Activated CD4-positive, alpha-beta memory T cell treated with anti-CD3 and anti-CD28 coated beads for 36 hours (primary cell): ENCODE data around the gene SETD4. TPM values are rescaled to one million over a fixed set of nuclear protein-coding genes. Genes with fewer than 3 reads are reported as not detected.
"Not testable (repeated sequence)": the region's sequence is repeated elsewhere in the genome, so short reads cannot be mapped to it uniquely, and the experiment has no call there.

Experiments used
- CTCF ChIA-PET: fragments of 350-600 bp; sonication (Branson Sonifier 250); formaldehyde crosslinking; loops from one replicate; lab custom pipeline; 2021; ENCODE audit warnings: antibody characterized with exemption, inconsistent platforms; lab: Charles Lee
- POLR2A ChIA-PET: fragments of 350-600 bp; sonication (Branson Sonifier 250); formaldehyde crosslinking; loops from one replicate; lab custom pipeline; 2021; ENCODE audit warnings: antibody characterized with exemption; lab: Charles Lee
- DNase-seq: peaks from one replicate; pipeline ENCODE4 v3.0.0-alpha.2; 2020
- H3K27ac Mint-ChIP-seq: one replicate; pipeline ENCODE4 v1.8.0; 2021; ENCODE audit warnings: mixed read lengths
- H3K27me3 Mint-ChIP-seq: one replicate; pipeline ENCODE4 v1.8.0; 2021; ENCODE audit warnings: mixed read lengths
- H3K36me3 Mint-ChIP-seq: one replicate; pipeline ENCODE4 v1.8.0; 2021; ENCODE audit warnings: mixed read lengths
- H3K4me1 Mint-ChIP-seq: one replicate; pipeline ENCODE4 v1.8.0; 2021; ENCODE audit warnings: low read depth, mixed read lengths
- H3K4me3 Mint-ChIP-seq: one replicate; pipeline ENCODE4 v1.8.0; 2021; ENCODE audit warnings: mild to moderate bottlenecking, mixed read lengths
- H3K9me3 Mint-ChIP-seq: one replicate; pipeline ENCODE4 v1.8.0; 2021; ENCODE audit warnings: mixed read lengths
- intact Hi-C: fragments of 100-400 bp; cut with micrococcal nuclease; formaldehyde crosslinking; loops from one replicate; pipeline ENCODE4 v1.15.1; 2023
- total RNA-seq, 2 experiments: library from RNA; stranded (reverse); gene quantifications; one replicate each; pipeline ENCODE4 v1.2.3, GENCODE V29; 2021

Gene SETD4
- total RNA-seq, 2 experiments from 2014 or later: 13.5 to 18.9 TPM

- H3K9me3 Mint-ChIP-seq: no peaks in the 10 kb centered on the region
- intact Hi-C loops: no loop called here
- peaks cover 7% of the 10 kb centered on the region for H3K36me3 Mint-ChIP-seq
- peaks cover 38% of the 10 kb centered on the region for H3K4me1 Mint-ChIP-seq
- H3K4me3 Mint-ChIP-seq: no peak overlapping the region
- ChIA-PET POLR2A (interaction anchor here (0.6 to 0.7 kb wide), 2 partner anchors 26 to 1709 kb away, joined by 4 read pairs; no protein-coding TSS in a partner anchor), CTCF (interaction anchor here (0.6 to 1.5 kb wide), 3 partner anchors 49 to 1341 kb away, joined by 3 to 6 read pairs (median 3); no protein-coding TSS in a partner anchor)
- H3K27ac Mint-ChIP-seq: no peak overlapping the region
- no peaks in the 10 kb centered on the region for H3K27me3 Mint-ChIP-seq
- no peak for DNase-seq
These were observed 16.7 kb upstream of the SETD4 start for GRCh38 chr21:36076878-36077655.

GRCh38 chr21:36075953-36076352 is 15.6 kb upstream of the SETD4 start:
- CTCF ChIA-PET: interaction anchor here (0.6 to 1.5 kb wide), 2 partner anchors 50 to 1055 kb away, joined by 3 to 6 read pairs; no protein-coding TSS in a partner anchor
- Mint-ChIP-seq H3K4me1 (peaks cover 48% of the 10 kb centered on the region), H3K27me3 (no peaks in the 10 kb centered on the region), H3K27ac (no peak overlapping the region), H3K9me3 (no peaks in the 10 kb centered on the region), H3K4me3 (no peak overlapping the region), H3K36me3 (peaks cover 18% of the 10 kb centered on the region)
- POLR2A ChIA-PET: no interaction called here
- no peak for DNase-seq
- intact Hi-C loops: no loop called here

- H3K27me3 Mint-ChIP-seq: no peaks in the 10 kb centered on the region
- ChIA-PET CTCF (interaction anchor here (0.7 kb wide), 1 partner anchor 50 kb away, joined by 3 read pairs; no protein-coding TSS in a partner anchor), POLR2A (no interaction called here)
- no peak overlapping the region for H3K27ac Mint-ChIP-seq
- H3K4me3 Mint-ChIP-seq: no peak overlapping the region
- intact Hi-C loops: no loop called here
- DNase-seq: no peak
- peaks cover 18% of the 10 kb centered on the region for H3K36me3 Mint-ChIP-seq
- H3K4me1 Mint-ChIP-seq: peaks cover 56% of the 10 kb centered on the region
- H3K9me3 Mint-ChIP-seq: no peaks in the 10 kb centered on the region
These were observed 14.8 kb upstream of the SETD4 start for GRCh38 chr21:36075171-36075570.

- Mint-ChIP-seq H3K4me1 (peaks cover 54% of the 10 kb centered on the region), H3K36me3 (peaks cover 24% of the 10 kb centered on the region)
- H3K4me3 Mint-ChIP-seq, DNase-seq, H3K9me3 Mint-ChIP-seq, H3K27me3 Mint-ChIP-seq, intact Hi-C loops, H3K27ac Mint-ChIP-seq: not testable (repeated sequence)
- CTCF ChIA-PET: interaction anchor here (0.6 to 1.1 kb wide), 2 partner anchors 14 to 77 kb away, joined by 3 to 6 read pairs; partner anchors contain the start of gene SETD4
- POLR2A ChIA-PET: interaction anchor here (0.6 kb wide), 1 partner anchor 219 kb away, joined by 5 read pairs; no protein-coding TSS in a partner anchor
These were observed 13.6 kb upstream of the SETD4 start for GRCh38 chr21:36073911-36074310.

GRCh38 chr21:36073181-36073580 is 12.9 kb upstream of the SETD4 start:
- H3K4me1 Mint-ChIP-seq: peaks cover 49% of the 10 kb centered on the region

GRCh38 chr21:36072453-36073162 is 12.3 kb upstream of the SETD4 start:
- POLR2A ChIA-PET: no interaction called here
- Mint-ChIP-seq H3K9me3 (peaks cover 10% of the 10 kb centered on the region), H3K27me3 (no peaks in the 10 kb centered on the region), H3K4me1 (peaks cover 49% of the 10 kb centered on the region), H3K36me3 (peaks cover 26% of the 10 kb centered on the region), H3K4me3 (no peak overlapping the region), H3K27ac (no peak overlapping the region)
- CTCF ChIA-PET: no interaction called here
- intact Hi-C loops: no loop called here
- DNase-seq: no peak

More at GRCh38 chr21:36073181-36073580, 12.9 kb upstream of the SETD4 start:
- H3K4me3 Mint-ChIP-seq: no peak overlapping the region
- CTCF ChIA-PET: interaction anchor here (0.6 to 1.1 kb wide), 2 partner anchors 13 to 78 kb away, joined by 3 to 6 read pairs; partner anchors contain the start of gene SETD4
- no peaks in the 10 kb centered on the region for H3K27me3 Mint-ChIP-seq
- H3K27ac Mint-ChIP-seq: no peak overlapping the region
- H3K9me3 Mint-ChIP-seq: peaks cover 10% of the 10 kb centered on the region
- intact Hi-C loops: no loop called here
- peaks cover 26% of the 10 kb centered on the region for H3K36me3 Mint-ChIP-seq
- POLR2A ChIA-PET: no interaction called here
- DNase-seq: no peak

GRCh38 chr21:36070999-36071398 is 10.7 kb upstream of the SETD4 start:
- CTCF ChIA-PET: interaction anchor here (0.8 kb wide), 1 partner anchor 42 kb away, joined by 4 read pairs; no protein-coding TSS in a partner anchor
- POLR2A ChIA-PET: interaction anchor here (1.8 kb wide), 1 partner anchor 11 kb away, joined by 26 read pairs; the partner anchor contains the start of gene SETD4
- H3K4me1 Mint-ChIP-seq: peaks cover 46% of the 10 kb centered on the region

GRCh38 chr21:36069713-36070583 is 9.6 kb upstream of the SETD4 start, which contains the start of gene CBR1:
Gene CBR1, plus strand, starts transcription at chr21:36070024. Its CDS starts 92 bp downstream, at chr21:36070116.
- ChIA-PET CTCF (interaction anchor here (0.6 to 1.0 kb wide), 6 partner anchors 18 to 240 kb away, joined by 3 to 4 read pairs (median 3); no protein-coding TSS in a partner anchor), POLR2A (interaction anchor here (0.7 to 1.8 kb wide), 3 partner anchors 10 to 273 kb away, joined by 3 to 26 read pairs (median 3); partner anchors contain the start of gene SETD4)
- DNase-seq: peak; percentile 93
- intact Hi-C loops: loop anchor here (1.0 kb wide), 1 partner anchor 10 kb away; the partner anchor contains the start of gene SETD4
- Mint-ChIP-seq H3K27me3 (no peaks in the 10 kb centered on the region), H3K4me3 (peak within 1 kb of the TSS; percentile 88), H3K36me3 (peaks cover 26% of the 10 kb centered on the region), H3K4me1 (peaks cover 44% of the 10 kb centered on the region), H3K9me3 (peaks cover 10% of the 10 kb centered on the region), H3K27ac (peak within 1 kb of the TSS; percentile 83)

More at GRCh38 chr21:36070999-36071398, 10.7 kb upstream of the SETD4 start:
- Mint-ChIP-seq H3K9me3 (peaks cover 10% of the 10 kb centered on the region), H3K27ac (no peak overlapping the region), H3K36me3 (peaks cover 26% of the 10 kb centered on the region), H3K4me3 (peak overlapping the region; percentile 88), H3K27me3 (no peaks in the 10 kb centered on the region)
- intact Hi-C loops: no loop called here
- DNase-seq: no peak

GRCh38 chr21:36068748-36069398 is 8.5 kb upstream of the SETD4 start:
- Mint-ChIP-seq H3K27ac (no peak overlapping the region), H3K36me3 (peaks cover 26% of the 10 kb centered on the region), H3K27me3 (no peaks in the 10 kb centered on the region), H3K4me1 (peaks cover 44% of the 10 kb centered on the region), H3K4me3 (peak overlapping the region; percentile 10), H3K9me3 (peaks cover 10% of the 10 kb centered on the region)
- ChIA-PET CTCF (interaction anchor here (0.6 to 0.9 kb wide), 5 partner anchors 46 to 1419 kb away, joined by 3 to 5 read pairs (median 4); no protein-coding TSS in a partner anchor), POLR2A (interaction anchor here (0.7 to 1.8 kb wide), 2 partner anchors 9 to 274 kb away, joined by 3 to 26 read pairs; partner anchors contain the start of gene SETD4)
- intact Hi-C loops: loop anchor here (1.0 kb wide), 1 partner anchor 9 kb away; the partner anchor contains the start of gene SETD4
- no peak for DNase-seq

- Mint-ChIP-seq H3K27ac (no peak overlapping the region), H3K9me3 (peaks cover 10% of the 10 kb centered on the region), H3K4me1 (peaks cover 24% of the 10 kb centered on the region), H3K4me3 (peak overlapping the region; percentile 10), H3K27me3 (no peaks in the 10 kb centered on the region), H3K36me3 (peaks cover 8% of the 10 kb centered on the region)
- ChIA-PET CTCF (interaction anchor here (0.6 to 1.2 kb wide), 4 partner anchors 16 to 255 kb away, joined by 3 to 4 read pairs (median 4); no protein-coding TSS in a partner anchor), POLR2A (interaction anchor here (0.6 kb wide), 1 partner anchor 90 kb away, joined by 3 read pairs; no protein-coding TSS in a partner anchor)
- intact Hi-C loops: no loop called here
- peak; percentile 41 for DNase-seq
These were observed 5.2 kb upstream of the SETD4 start for GRCh38 chr21:36065497-36066036.
